Cardiac fibroblast (primary cell): ENCODE results near the gene INTS15.
"Not testable (repeated sequence)": the region's sequence is repeated elsewhere in the genome, so short reads cannot be mapped to it uniquely, and the experiment has no call there.

ENCODE experiments used
- DNase-seq, 2 donors: peaks; one replicate each; pipeline versions ENCODE4 v3.0.0 to v3.0.0-alpha.2; 2010; ENCODE audit warnings: low read depth in 2 of 2
- H3K4me3 ChIP-seq, 2 donors: replicated peaks in 1 of 2; 1 replicate in 1 of 2; 2 replicates in 1 of 2; pipeline ENCODE4 v1.5.1; 2011; ENCODE audit warnings: low read depth in 2 of 2, low read length in 2 of 2, mild to moderate bottlenecking in 2 of 2, moderate library complexity in 1 of 2
- TF ChIP-seq, protein P1 (sequence below): IDR thresholded peaks from one replicate; pipeline ENCODE4 v1.5.1; 2011; ENCODE audit warnings: low read depth, mild to moderate bottlenecking, low read length, inconsistent platforms

Gene INTS15

DNA sequence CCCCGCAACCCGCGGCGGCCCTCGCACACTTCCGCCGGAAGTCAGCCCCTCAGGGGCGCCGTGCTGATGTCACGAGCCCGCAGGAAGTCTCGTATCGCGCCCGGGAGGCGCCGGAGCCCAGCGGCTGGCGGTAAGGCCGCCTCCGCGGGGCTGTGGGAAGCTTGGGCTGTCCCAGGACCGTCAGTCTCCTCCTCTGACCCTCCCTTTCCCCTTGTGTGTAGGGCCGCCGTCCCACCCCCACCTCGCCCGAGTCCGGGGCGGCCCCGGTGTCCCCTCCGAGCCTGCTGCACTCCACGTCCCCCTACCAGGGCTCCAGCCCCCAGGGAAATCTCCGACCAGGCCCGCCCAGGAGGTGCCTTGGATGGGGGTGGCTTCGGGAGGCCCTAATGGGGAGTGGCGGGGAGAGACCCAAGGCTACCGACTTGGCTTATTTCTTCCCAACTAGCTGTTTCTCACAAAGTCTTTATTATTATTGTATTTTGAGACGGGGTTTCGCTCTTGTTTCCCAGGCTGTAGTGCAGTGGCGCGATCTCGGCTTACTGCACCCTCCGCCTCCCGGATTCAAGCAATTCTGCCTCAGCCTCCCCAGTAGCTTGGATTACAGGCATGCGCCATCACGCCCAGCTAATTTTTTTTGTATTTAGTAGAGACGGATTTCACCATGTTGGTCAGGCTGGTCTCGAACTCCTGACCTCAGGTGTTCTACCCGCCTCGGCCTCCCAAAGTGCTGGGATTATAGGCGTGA, 12.3 kb upstream of the INTS15 start, which contains the start of gene ZDHHC4:
Gene ZDHHC4, plus strand, starts transcription at position 86 of the 745 bp plus-strand sequence. CDS start 3,108 bp downstream, outside the sequence.
- peak; percentile 89 to 95 for DNase-seq
- TF ChIP-seq, protein P1, sequence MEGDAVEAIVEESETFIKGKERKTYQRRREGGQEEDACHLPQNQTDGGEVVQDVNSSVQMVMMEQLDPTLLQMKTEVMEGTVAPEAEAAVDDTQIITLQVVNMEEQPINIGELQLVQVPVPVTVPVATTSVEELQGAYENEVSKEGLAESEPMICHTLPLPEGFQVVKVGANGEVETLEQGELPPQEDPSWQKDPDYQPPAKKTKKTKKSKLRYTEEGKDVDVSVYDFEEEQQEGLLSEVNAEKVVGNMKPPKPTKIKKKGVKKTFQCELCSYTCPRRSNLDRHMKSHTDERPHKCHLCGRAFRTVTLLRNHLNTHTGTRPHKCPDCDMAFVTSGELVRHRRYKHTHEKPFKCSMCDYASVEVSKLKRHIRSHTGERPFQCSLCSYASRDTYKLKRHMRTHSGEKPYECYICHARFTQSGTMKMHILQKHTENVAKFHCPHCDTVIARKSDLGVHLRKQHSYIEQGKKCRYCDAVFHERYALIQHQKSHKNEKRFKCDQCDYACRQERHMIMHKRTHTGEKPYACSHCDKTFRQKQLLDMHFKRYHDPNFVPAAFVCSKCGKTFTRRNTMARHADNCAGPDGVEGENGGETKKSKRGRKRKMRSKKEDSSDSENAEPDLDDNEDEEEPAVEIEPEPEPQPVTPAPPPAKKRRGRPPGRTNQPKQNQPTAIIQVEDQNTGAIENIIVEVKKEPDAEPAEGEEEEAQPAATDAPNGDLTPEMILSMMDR, result no peak
- H3K4me3 ChIP-seq, result peak within 1 kb of the TSS; percentile 70 to 74

DNA sequence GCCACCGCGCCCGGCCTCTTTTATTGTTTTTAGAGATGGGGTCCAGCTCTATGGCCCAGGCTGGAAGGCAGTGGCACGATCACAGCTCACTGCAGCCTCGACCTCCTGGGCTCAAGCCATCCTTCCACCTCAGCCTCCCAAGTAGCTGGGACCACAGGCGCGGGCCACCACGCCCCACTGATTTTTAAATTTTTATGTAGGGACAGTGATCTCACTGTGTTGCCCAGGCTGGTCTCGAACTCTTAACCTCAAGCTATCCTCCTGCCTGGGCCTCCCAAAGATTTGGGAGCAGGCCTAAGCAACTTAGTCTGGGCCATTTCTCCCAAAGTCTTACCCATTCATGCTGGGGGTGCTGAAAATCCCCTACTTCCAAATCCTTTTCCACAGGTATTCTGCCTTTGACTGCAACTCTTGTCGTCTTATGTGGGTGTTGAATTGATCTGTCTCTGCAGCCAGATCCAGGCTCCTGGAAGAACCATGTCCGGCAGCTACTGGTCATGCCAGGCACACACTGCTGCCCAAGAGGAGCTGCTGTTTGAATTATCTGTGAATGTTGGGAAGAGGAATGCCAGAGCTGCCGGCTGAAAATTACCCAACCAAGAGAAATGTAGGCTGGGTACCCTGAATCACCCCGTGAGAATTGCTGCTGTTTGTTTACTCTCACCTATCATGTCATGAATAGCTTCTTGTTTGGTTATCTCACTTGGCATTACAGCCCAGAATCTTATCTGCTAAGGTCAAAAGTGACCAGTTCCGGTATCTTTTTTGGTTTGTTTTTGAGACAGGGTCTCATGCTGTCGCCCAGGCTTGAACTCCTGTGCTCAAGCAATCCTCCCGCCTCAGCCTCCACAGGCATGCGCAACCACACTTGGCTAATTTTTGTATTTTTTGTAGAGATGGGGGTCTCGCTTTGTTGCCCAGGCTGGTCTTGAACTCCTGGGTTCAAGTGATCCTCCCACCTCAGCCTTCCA, 11.4 kb upstream of the INTS15 start:
- peak overlapping the region; percentile 70 to 74 for H3K4me3 ChIP-seq
- peak in 1 of 2 donors; percentile 15 for DNase-seq
- TF ChIP-seq, protein P1, result no peak

DNA sequence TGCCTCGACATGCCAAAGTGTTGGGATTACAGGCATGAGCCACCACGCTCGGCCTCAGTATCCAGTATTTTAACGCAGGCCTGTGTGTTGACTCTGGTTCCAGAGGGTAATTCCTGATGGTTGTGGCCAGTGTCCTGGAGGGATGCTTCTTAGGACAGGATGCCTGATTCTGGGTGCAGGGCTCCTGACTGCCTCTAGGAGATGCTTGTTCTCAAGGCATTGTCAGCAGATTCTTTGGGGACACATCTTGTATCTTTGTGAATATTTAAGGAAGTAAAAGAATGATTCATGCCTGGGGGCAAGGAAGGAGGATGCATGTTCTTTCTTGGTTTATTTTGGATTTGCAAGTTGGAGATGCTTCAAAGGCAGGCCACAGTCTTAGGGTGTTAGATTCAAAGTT, 10.4 kb upstream of the INTS15 start:
- DNase-seq, result peak in 1 of 2 donors; percentile 42
- TF ChIP-seq, protein P1, result peak; percentile 30
- H3K4me3 ChIP-seq, result no peak overlapping the region

DNA sequence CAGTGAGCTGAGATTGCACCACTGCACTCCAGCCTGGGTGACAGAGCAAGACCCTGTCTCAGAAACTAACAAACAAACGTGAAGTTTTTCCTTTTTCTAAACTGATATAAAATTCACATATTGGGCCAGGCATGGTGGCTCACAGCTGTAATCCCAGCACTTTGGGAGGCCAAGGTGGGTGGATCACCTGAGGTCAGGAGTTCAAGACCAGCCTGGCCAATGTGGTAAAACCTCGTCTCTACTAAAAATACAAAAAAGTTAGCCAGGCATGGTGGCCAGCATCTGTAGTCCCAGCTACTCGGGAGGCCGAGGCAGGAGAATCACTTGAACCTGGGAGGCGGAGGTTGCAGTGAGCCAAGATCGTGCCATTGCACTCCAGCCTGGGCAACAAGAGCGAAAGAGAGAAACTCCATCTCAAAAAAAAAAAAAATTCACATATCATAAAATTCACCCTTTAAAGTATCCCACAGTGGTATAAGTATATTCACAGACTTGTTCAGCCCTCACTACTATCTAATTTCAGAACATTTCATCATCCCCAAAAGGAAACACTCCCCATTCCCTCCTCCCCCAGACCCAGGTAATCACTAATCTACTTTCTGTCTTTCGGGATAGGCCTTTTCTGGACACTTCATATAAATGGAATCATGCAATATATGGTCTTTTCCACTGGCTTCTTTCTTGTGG, 3.9 kb upstream of the INTS15 start:
- not testable (repeated sequence) for H3K4me3 ChIP-seq, DNase-seq

DNA sequence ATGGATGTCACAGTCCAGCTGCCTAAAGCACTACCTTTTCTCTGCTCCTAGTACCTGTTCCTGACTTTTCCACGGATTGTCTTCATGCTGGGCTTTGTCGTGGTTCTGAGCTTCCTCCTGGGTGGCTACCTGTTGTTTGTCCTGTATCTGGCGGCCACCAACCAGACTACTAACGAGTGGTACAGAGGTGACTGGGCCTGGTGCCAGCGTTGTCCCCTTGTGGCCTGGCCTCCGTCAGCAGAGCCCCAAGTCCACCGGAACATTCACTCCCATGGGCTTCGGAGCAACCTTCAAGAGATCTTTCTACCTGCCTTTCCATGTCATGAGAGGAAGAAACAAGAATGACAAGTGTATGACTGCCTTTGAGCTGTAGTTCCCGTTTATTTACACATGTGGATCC, 1.3 kb upstream of the INTS15 start:
- no peak overlapping the region for H3K4me3 ChIP-seq
- TF ChIP-seq, protein P1, result no peak
- DNase-seq, result no peak

DNA sequence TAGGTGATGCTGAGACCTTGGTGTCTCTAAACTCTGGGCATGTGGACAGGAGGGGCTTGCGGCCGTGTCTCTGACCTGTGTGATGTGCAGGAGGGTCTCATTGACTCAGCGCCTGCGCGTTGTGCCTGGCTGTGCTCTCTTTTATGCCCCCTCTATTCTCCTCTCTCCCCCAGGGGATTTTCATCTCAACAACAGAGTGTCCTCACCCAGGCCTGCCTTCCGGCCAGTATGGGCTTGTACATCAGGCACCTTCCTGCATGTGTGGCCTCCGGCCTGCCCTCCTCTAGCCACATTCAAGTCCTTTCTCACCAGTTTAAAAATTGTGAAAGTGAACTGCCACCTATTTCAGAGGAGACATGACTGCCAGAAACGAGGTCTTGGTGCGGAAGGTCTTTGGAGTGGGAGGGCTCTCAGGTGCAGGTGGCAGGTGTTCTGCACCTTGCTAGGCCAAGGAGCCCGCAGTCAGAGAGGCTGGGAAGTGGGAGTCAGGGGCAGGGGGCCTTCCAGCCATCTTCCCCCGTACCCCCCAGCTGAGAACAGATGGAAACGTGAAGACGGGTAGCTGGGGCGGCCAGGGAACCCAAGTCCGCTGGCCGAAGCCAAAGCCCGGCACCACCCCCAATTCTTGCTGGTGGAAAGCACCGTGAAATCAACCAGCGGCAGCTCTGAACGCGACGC, 531 bp upstream of the INTS15 start:
- TF ChIP-seq, protein P1, result no peak
- no peak for DNase-seq
- H3K4me3 ChIP-seq, result peak overlapping the region; percentile 24 to 31
